ENCODE measurements around the gene TNNI3K.

Gene TNNI3K, protein sequence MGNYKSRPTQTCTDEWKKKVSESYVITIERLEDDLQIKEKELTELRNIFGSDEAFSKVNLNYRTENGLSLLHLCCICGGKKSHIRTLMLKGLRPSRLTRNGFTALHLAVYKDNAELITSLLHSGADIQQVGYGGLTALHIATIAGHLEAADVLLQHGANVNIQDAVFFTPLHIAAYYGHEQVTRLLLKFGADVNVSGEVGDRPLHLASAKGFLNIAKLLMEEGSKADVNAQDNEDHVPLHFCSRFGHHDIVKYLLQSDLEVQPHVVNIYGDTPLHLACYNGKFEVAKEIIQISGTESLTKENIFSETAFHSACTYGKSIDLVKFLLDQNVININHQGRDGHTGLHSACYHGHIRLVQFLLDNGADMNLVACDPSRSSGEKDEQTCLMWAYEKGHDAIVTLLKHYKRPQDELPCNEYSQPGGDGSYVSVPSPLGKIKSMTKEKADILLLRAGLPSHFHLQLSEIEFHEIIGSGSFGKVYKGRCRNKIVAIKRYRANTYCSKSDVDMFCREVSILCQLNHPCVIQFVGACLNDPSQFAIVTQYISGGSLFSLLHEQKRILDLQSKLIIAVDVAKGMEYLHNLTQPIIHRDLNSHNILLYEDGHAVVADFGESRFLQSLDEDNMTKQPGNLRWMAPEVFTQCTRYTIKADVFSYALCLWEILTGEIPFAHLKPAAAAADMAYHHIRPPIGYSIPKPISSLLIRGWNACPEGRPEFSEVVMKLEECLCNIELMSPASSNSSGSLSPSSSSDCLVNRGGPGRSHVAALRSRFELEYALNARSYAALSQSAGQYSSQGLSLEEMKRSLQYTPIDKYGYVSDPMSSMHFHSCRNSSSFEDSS

DNA sequence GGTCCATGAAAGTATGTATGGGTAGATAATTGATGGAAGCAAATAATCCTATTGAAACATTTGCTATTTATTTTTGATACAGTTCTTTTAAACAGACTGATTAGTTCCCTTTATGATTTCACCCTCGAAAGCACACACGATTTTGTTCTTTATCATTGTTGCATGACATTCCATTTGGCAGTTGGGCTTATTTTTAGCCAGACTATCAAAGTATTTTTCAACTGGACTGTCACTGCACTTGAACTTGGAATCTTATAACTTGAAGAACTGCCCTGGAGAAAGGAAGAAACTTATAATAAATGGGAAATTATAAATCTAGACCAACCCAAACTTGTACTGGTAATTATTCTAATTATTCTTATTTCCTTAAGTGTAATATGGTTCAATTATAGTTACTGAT, at the start of gene TNNI3K:
TNNI3K (plus strand) TSS at position 235 of the 400 bp plus-strand sequence; CDS start at position 300, 65 bp downstream.
- Mint-ChIP-seq H3K27me3 (no peaks in the 10 kb centered on the region), H3K9me3 (peaks cover 4% of the 10 kb centered on the region), H3K27ac (no peak within 1 kb of the TSS), H3K36me3 (ENCODE audit: low read depth) (no peaks in the 10 kb centered on the region), H3K4me1 (ENCODE audit: low read depth) (no peaks in the 10 kb centered on the region), H3K4me3 (no peak within 1 kb of the TSS)

DNA sequence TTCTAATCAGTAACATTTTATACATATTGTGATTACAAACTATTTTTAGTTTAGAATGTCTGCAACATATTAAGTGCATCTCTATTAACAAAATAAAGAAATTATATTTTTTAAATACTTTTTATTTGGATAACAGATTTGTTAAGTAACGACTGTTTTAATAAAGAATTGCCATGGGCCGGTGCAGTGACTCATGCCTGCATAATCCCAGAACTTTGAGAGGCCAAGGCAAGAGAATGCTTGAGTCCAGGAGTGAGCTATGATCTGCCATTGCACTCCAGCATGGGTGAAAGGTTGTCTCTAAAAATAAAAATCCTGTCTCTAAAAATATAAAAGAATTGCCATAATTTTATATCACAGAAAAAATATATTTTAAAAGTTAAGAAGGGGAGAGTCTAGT, 41.3 kb upstream of the TNNI3K start:
- peaks cover 21% of the 10 kb centered on the region for H3K4me1 Mint-ChIP-seq (ENCODE audit: low read depth)
- H3K27me3 Mint-ChIP-seq, result no peaks in the 10 kb centered on the region
- H3K9me3 Mint-ChIP-seq, result peaks cover 5% of the 10 kb centered on the region
- H3K27ac Mint-ChIP-seq, result no peak overlapping the region
- peaks cover 11% of the 10 kb centered on the region for H3K36me3 Mint-ChIP-seq (ENCODE audit: low read depth)
- no peak overlapping the region for H3K4me3 Mint-ChIP-seq

DNA sequence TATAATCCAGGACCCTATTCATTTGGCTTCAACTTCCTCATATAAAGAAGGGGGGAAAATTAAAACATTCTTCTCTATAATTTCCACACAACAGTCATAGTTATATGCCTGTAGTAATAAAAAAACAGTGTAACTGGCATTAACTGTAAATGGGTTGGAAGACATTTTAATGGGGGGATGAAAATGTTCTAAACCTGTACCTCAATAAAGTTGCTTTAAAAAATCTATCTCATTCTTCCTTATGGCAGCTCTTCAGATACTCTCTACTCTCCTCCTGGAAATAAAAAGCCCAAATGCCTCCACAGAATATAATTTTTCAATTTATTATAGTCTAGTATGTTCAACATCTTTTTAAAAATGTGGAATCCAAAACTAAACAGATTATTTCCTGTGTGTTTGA, 39.8 kb upstream of the TNNI3K start:
- H3K9me3 Mint-ChIP-seq, result peaks cover under 1% of the 10 kb centered on the region
- peaks cover 28% of the 10 kb centered on the region for H3K4me1 Mint-ChIP-seq (ENCODE audit: low read depth)
- no peak overlapping the region for H3K27ac Mint-ChIP-seq
- no peak overlapping the region for H3K4me3 Mint-ChIP-seq
- H3K27me3 Mint-ChIP-seq, result no peaks in the 10 kb centered on the region
- peaks cover 7% of the 10 kb centered on the region for H3K36me3 Mint-ChIP-seq (ENCODE audit: low read depth)

DNA sequence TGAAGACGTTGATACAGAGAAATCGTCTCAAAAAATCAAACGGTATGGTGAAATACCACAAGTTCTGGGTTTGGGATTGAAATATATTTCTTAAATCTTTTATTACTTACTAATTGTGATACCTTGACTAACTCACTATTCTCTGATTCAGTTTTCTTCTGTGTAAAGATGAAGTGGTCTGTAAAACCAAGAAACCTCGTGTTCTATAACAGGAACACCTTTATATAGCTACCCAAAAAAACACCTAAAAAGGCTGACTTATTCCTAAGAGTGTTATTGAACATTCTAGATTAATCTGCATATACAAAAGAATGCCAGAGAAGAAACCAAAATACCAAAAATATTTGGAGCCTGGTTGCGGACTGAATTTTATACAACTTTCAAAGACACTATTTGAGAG, 37.9 kb upstream of the TNNI3K start:
- no peaks in the 10 kb centered on the region for H3K27me3 Mint-ChIP-seq
- no peaks in the 10 kb centered on the region for H3K9me3 Mint-ChIP-seq
- H3K4me3 Mint-ChIP-seq, result peak overlapping the region; percentile 86
- H3K27ac Mint-ChIP-seq, result peak overlapping the region; percentile 91
- H3K4me1 Mint-ChIP-seq (ENCODE audit: low read depth), result peaks cover 28% of the 10 kb centered on the region
- H3K36me3 Mint-ChIP-seq (ENCODE audit: low read depth), result peaks cover 17% of the 10 kb centered on the region

DNA sequence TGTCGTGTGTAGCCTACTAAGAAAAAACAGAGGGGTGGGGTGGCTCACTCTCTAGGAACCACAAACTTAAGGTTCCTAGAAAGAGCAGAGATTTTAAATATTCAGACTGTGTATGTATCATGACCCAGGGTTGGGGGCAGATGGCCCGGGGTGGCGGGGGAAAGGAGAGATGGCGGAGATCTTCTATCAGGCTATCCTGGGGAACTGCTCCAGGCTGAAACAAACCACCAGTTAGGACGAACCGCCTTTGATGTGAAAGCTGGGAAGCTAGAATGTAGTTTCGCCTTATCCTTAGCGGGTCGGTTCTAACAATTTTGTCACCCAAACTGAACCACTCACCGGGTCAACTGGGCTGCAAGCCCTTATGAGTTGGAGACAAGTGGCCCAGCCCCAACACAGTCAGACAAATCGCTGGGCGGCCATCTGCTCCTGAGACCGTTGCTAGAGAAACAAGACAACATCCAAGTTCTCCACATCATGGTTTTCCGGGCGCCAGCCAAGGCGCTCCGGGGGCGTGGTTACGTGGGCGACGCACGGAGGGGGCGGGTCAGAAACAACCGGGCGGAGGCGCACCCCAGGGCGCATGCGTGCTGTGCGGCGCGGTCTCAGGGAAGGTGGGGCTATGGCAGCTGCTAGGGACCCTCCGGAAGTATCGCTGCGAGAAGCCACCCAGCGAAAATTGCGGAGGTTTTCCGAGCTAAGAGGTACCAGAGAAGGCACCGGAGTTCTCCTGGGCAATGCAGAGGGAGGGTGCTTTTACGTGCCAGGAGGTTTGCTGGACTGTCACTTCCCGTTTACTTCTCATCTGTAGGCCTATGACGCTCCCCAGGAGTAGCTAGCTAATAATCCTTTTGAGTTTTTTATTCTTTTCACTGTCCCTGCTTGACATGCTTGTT, 37.3 kb upstream of the TNNI3K start, which contains the start of the genes FPGT and LRRIQ3:
FPGT (plus strand) TSS at position 586 of the 896 bp plus-strand sequence; CDS start at position 623, 37 bp downstream.
LRRIQ3 (minus strand) TSS at position 520 of the 896 bp plus-strand sequence. CDS start 14,492 bp downstream, outside the sequence.
- H3K27ac Mint-ChIP-seq, result peak within 1 kb of the TSS; percentile 91
- no peaks in the 10 kb centered on the region for H3K9me3 Mint-ChIP-seq
- H3K4me3 Mint-ChIP-seq, result peak within 1 kb of the TSS; percentile 86
- no peaks in the 10 kb centered on the region for H3K27me3 Mint-ChIP-seq
- H3K4me1 Mint-ChIP-seq (ENCODE audit: low read depth), result peaks cover 28% of the 10 kb centered on the region
- peaks cover 17% of the 10 kb centered on the region for H3K36me3 Mint-ChIP-seq (ENCODE audit: low read depth)

DNA sequence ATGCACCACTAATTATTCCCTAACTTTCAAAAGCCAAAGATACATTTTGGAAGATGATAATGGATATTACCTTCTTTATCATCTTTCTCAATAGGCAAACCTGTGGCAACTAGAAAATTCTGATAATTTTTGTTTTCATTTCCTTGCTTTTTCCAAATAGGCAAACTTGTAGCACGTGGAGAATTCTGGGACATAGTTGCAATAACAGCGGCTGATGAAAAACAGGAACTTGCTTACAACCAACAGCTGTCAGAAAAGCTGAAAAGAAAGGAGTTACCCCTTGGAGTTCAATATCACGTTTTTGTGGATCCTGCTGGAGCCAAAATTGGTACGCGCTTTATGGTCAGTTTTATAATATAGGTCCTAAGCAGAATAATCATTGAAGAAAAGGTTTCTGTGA, 35.7 kb upstream of the TNNI3K start:
- peak overlapping the region; percentile 86 for H3K4me3 Mint-ChIP-seq
- no peaks in the 10 kb centered on the region for H3K9me3 Mint-ChIP-seq
- H3K27me3 Mint-ChIP-seq, result no peaks in the 10 kb centered on the region
- H3K27ac Mint-ChIP-seq, result no peak overlapping the region
- H3K4me1 Mint-ChIP-seq (ENCODE audit: low read depth), result peaks cover 28% of the 10 kb centered on the region
- H3K36me3 Mint-ChIP-seq (ENCODE audit: low read depth), result peaks cover 23% of the 10 kb centered on the region

DNA sequence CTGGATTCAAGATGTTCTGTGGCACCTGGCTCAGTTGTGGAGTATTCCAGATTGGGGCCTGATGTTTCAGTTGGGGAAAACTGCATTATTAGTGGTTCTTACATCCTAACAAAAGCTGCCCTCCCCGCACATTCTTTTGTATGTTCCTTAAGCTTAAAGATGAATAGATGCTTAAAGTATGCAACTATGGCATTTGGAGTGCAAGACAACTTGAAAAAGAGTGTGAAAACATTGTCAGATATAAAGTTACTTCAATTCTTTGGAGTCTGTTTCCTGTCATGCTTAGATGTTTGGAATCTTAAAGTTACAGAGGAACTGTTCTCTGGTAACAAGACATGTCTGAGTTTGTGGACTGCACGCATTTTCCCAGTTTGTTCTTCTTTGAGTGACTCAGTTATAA, 29.9 kb upstream of the TNNI3K start:
- Mint-ChIP-seq H3K4me3 (no peak overlapping the region), H3K27me3 (no peaks in the 10 kb centered on the region), H3K27ac (no peak overlapping the region), H3K4me1 (ENCODE audit: low read depth) (no peaks in the 10 kb centered on the region), H3K9me3 (peaks cover under 1% of the 10 kb centered on the region), H3K36me3 (ENCODE audit: low read depth) (peaks cover 35% of the 10 kb centered on the region)

DNA sequence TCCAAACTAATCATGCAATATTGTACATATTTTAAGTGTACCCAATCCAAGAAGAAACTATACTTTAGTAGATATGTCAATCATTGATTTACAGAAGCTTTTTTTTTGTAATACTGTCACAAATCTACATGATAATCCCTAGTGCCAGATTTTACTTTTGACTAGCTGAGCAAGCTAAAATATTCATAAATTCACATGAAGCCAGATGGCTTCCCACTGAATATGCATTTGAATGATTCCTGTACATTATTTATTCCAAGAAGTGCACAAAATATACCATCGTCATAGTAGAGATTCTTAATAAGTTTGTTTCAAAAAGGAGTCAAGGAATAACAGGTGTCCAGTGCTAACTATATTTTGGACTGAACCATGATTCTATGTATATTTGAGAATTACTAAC, 20.0 kb upstream of the TNNI3K start:
- peaks cover 4% of the 10 kb centered on the region for H3K36me3 Mint-ChIP-seq (ENCODE audit: low read depth)
- H3K4me1 Mint-ChIP-seq (ENCODE audit: low read depth), result no peaks in the 10 kb centered on the region
- no peak overlapping the region for H3K27ac Mint-ChIP-seq

DNA sequence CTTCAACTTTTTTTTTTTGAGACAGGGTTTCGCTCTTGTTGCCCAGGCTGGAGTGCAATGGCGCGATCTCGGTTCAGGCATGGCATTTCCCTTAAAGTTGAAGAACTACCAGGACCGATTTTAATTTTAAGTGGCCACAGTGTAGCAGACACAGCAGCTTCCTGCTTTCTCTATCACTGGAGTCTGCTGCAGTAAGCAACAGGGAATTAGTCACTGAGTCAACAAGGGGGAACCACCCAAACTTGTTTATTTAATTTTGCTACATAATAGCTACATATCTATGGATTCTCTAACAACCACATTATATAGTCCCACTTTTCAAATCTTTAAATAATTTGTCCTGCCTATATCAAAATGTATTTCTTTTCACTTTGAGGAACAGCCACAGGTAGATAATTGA, 12.5 kb upstream of the TNNI3K start:
- Mint-ChIP-seq H3K27me3 (no peaks in the 10 kb centered on the region), H3K27ac (no peak overlapping the region), H3K36me3 (ENCODE audit: low read depth) (peaks cover 16% of the 10 kb centered on the region), H3K9me3 (peaks cover 41% of the 10 kb centered on the region), H3K4me1 (ENCODE audit: low read depth) (no peaks in the 10 kb centered on the region), H3K4me3 (no peak overlapping the region)

More for the DNA sequence above, 20.0 kb upstream of the TNNI3K start:
- Mint-ChIP-seq H3K4me3 (no peak overlapping the region), H3K27me3 (no peaks in the 10 kb centered on the region), H3K9me3 (peaks cover 4% of the 10 kb centered on the region)

DNA sequence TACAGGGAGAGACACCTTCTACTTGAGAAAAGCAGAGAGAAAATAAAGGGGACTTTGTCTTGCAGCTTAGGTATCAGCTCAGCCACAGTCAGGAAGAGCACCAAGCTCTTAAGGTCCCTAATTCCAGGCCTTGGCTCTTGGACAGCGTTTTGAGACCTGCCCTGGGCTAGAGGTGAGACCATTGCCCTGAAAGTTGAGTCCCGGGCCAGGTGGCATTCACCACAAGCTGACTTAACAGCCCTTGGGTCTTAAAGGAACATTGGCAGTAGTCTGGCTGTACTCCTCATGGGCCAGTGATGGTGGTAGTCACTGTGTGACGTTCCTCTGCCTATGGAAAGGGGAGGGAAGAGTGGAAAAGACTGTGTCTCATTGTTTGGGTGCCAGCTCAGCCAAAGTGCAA, 11.7 kb upstream of the TNNI3K start:
- Mint-ChIP-seq H3K27ac (no peak overlapping the region), H3K27me3 (no peaks in the 10 kb centered on the region), H3K4me1 (ENCODE audit: low read depth) (no peaks in the 10 kb centered on the region), H3K4me3 (no peak overlapping the region), H3K36me3 (ENCODE audit: low read depth) (peaks cover 16% of the 10 kb centered on the region), H3K9me3 (peaks cover 42% of the 10 kb centered on the region)

DNA sequence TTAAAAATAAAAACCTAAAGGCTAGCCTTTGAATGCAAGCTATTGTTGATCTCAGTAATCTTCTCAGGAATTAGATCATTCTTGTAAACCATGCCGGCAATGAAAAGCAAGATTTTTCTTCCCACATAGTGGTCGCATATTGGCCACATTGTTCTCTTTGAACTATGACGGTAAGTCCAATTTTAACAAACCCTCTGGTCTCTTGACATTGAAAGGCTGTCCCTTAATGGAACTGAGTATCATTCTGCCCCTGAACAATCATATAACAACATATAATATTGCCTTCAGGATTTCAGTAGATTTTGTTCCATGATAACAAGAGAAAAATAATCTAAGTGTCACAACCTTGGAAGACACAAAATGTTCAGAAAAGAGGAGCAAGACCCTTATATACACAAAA, 1.3 kb downstream of the TNNI3K start:
- Mint-ChIP-seq H3K27ac (no peak overlapping the region), H3K36me3 (ENCODE audit: low read depth) (no peaks in the 10 kb centered on the region), H3K27me3 (no peaks in the 10 kb centered on the region), H3K4me1 (ENCODE audit: low read depth) (no peaks in the 10 kb centered on the region), H3K9me3 (peaks cover 4% of the 10 kb centered on the region), H3K4me3 (no peak overlapping the region)

DNA sequence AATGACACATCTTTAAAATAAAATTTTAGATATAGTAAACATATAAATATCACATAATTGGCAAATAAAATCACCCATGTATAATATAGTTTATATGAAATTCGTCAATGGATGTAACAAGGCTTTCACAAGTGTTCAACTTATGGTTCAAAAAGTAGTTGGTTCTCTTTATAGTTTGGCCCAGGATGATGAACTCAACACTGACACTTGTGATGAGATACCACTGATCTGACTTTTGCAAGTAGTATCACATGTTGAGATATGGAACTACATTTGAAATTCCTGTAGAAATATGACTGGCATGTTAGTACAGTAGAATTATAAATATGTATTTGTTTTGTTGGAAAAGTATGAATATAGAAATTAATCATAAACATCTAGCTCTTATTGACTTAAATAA, 1.8 kb downstream of the TNNI3K start:
- no peaks in the 10 kb centered on the region for H3K4me1 Mint-ChIP-seq (ENCODE audit: low read depth)
- H3K4me3 Mint-ChIP-seq, result no peak overlapping the region

DNA sequence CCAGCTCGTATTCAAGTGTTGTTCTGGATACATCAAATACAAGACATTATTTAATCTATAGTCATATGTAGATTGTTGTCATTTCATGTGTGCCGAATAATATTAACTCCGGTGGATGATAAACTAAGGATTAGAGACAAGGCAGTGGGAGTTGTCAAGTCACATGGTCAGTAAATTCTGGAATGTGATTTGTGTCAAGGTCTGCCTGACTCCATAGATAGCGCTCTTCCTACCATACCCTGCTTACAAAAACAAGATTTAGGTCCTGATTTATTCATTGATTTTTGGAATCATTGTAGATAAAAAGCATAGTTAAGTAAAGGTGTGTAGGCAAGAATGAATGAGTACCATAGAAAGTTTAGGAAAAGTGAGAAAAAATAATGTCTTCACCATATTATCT, 2.6 kb downstream of the TNNI3K start:
- Mint-ChIP-seq H3K9me3 (no peaks in the 10 kb centered on the region), H3K36me3 (ENCODE audit: low read depth) (no peaks in the 10 kb centered on the region), H3K4me3 (no peak overlapping the region), H3K27me3 (no peaks in the 10 kb centered on the region), H3K27ac (no peak overlapping the region), H3K4me1 (ENCODE audit: low read depth) (no peaks in the 10 kb centered on the region)

More for the DNA sequence above, 1.8 kb downstream of the TNNI3K start:
- Mint-ChIP-seq H3K36me3 (ENCODE audit: low read depth) (no peaks in the 10 kb centered on the region), H3K9me3 (peaks cover 3% of the 10 kb centered on the region), H3K27ac (no peak overlapping the region), H3K27me3 (no peaks in the 10 kb centered on the region)

DNA sequence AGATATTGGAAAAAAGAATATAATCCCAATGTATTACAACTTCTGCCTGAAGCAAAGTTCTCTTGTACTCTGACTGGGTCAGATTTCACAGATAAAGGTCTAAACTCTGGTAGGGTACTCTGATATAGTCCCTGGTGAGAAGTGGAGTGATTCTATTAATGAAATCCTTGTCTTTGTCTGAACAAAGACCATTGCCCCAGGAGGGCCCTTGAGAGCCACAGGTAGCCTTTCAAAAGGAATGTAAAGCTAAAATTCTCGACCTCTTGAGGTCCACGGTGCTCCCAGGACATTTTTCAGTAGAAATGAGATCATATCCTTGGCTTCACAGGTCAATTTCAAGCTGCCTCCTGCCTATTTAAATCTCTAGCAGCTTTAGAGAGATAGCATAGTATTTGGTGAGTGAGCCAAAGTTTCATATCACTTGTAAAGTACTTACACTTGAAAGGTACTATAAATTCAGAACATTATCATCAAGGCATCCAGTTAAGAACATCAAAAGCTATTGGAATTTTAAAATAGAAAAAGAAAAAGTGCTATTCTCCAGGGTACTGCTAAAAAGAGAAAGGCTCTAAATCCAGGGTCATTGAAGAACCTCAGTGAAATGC, 10.1 kb downstream of the TNNI3K start:
- Mint-ChIP-seq H3K27me3 (no peaks in the 10 kb centered on the region), H3K4me3 (no peak overlapping the region), H3K4me1 (ENCODE audit: low read depth) (no peaks in the 10 kb centered on the region), H3K27ac (no peak overlapping the region), H3K36me3 (ENCODE audit: low read depth) (no peaks in the 10 kb centered on the region), H3K9me3 (no peaks in the 10 kb centered on the region)

All from stimulated activated naive CD8-positive, alpha-beta T cell treated with anti-CD3 and anti-CD28 coated beads, Interleukin-15, Interleukin-2, amounts not matched to agents 100 ng/mL and 50 ng/mL, for 24 hours (primary cell).